NCI-H526 (cell line): ENCODE data around the gene VILL.
A peak's percentile ranks its signal among the peaks of the same experiment; 100 is the strongest.
"Not testable (repeated sequence)": the region's sequence is repeated elsewhere in the genome, so short reads cannot be mapped to it uniquely, and the experiment has no call there.

Source experiments
- DNase-seq, 2 experiments: peaks; one replicate each; lab custom pipeline; 2025; lab: John Stamatoyannopoulos, UW

VILL gene

DNA sequence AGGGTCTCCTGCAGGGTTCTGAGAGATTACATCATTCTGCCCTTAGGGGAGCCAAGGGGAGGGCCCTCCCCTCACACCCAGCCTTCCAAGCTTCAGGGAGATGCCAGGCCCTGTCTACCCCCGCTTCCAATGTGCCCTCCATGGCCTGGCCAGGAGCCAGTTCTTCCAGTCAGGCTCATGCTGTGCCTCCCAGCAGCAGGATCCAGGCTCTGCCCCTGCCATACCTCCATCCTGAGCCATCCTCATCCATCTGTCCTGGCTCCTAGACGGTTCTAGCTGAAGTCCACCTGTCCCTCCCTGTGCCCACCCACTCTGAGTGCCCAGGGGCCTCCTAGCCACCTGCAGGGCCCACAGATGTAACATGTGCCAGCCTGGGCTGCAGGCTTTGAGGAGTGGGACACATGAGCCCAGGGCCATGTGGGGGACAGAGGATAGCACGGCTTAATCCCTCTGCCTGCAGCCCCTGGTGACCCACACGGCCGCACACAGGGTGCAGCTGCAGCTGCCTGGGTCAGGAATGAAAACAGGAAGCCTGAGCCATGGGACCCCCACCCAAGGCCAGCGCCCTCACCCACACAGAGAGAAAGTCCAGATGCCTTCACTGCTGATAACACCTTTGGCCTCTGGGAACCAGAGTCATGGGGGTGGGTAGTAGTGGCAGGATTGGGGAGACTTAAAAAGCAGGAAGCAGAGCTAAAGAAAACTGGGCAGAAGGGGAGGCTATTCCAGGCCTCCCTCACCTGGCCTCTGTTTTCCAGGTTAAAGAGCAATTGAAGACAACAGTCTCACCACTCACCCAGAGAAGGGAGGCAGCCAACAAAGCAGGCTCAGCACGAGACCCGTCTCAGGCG, 27.1 kb downstream of the VILL start:
- DNase-seq, result no peak

- no peak for DNase-seq
These were observed 28.0 kb downstream of the VILL start for GRCh38 chr3:38018296-38019266.

DNA sequence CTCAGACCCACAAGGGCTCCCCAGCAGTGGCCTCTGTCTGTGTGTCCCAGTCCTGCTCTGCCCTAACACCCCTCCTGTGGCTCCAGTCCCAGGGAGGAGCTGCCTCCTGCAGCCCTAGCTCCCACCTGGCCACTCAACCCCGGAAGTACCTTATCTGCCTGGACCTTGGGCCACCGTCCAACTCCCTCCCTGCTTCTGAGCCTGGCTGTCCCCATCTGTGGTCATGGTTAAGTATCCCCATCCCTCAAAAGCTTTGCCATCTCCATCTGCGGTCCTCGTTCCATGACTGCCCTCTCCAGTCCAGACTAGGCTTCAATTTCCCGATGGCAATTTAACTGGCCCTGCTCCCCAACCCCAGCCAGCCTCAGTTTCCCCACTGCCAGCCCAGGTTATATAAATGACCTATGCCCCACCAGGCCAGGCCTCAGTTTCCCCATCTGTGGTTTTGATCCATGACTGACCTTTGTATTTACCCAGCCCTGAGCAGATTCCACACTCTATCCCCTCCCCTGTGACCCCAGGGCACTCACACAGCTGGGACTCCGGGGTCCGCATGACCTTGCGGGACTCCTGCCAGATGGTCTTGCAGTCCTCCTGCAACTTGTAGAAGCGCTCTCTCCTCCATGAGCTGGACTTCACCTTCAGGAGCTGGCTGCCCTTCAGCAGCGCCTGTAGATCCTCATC, 29.2 kb downstream of the VILL start:
- no peak for DNase-seq

GRCh38 chr3:38020342-38020726, 29.7 kb downstream of the VILL start:
- no peak for DNase-seq

DNA sequence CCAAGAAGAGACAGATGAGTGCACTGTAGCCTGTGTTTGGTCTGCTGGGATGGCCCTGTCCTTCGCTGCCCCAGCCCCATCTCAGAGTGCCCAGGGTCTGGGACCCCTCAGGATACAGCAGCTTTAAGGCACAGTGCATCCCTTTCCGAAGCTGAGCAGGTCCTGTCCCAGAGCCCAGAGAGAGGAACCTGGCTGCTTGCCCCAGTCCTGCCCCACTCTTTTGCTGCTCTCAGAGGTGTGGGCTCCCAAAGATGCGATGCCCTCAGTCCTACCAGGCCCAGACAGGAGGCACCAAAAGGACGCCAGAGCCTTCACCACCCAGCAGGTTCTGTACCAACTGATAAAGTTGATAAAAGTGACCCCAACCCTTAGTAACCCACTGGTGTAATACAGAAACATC, 30.6 kb downstream of the VILL start:
- DNase-seq, result no peak

DNA sequence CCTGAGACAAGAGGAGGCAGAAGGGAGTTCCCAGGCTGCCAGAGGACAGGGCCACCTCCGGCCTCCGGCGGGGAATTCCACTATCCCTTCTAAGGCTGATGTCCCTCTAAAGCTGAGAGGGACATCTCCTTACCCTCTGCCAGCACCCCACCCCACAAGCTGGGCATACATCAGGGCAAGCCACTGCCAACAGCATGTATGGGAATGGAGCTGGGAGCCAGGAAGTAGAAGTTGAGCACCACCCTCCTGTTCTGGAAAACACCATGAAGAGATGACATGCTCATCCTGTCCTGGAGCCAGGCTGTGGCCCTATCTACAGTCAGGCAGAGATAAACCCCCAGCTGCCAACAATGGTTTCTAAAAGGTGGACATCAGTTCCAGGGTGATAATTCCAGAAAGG, 31.7 kb downstream of the VILL start:
- no peak for DNase-seq

- DNase-seq, result no peak
These were observed 32.5 kb downstream of the VILL start for GRCh38 chr3:38022896-38023709.

- no peak for DNase-seq
These were observed 36.3 kb downstream of the VILL start for GRCh38 chr3:38026856-38027255.

- DNase-seq, result no peak
These were observed 37.2 kb downstream of the VILL start for GRCh38 chr3:38027466-38028465.

DNA sequence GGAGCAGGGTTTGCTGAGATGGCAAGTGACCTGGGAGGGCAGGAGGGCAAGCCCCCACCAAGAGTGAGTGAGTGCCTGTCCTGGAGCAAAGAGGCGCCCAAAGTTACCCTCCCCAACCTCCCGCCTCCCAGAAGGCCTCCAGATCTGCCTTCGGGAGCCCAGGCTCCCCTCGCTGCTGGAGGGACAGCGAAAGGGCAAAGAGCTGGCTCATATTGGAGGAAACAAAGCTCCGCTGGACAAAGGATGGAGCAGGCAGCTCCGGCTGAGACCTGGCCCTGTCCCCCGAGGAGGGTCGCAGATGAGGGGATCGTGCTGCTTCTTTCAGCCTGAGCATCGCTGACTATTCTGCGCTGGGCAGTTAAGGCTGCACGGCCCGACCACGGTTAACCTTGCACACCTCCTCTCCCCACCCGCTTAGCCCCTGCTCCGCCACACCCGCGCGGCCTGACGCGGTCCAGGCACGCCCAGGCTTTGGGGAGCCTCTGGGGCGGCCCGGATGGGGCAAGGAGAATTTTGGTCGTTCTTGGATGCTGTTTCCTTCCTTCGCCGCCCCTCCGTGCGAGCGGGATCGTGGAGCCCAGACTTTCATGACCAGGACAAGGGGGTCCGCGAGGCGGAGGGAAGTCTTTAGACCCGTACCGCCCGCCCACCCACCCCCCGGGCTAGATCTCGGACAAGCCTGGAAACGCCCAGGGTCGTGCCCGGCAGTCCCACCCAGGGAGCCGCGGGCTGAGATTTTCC, 38.2 kb downstream of the VILL start:
- no peak for DNase-seq

- DNase-seq, result peak in 1 of 2 experiments; percentile 40
These were observed 39.0 kb downstream of the VILL start, which contains the start of gene PLCD1 for GRCh38 chr3:38029400-38030125. TSS of gene PLCD1 (minus strand) at chr3:38029642. CDS start at chr3:38029539, 103 bp downstream.

DNA sequence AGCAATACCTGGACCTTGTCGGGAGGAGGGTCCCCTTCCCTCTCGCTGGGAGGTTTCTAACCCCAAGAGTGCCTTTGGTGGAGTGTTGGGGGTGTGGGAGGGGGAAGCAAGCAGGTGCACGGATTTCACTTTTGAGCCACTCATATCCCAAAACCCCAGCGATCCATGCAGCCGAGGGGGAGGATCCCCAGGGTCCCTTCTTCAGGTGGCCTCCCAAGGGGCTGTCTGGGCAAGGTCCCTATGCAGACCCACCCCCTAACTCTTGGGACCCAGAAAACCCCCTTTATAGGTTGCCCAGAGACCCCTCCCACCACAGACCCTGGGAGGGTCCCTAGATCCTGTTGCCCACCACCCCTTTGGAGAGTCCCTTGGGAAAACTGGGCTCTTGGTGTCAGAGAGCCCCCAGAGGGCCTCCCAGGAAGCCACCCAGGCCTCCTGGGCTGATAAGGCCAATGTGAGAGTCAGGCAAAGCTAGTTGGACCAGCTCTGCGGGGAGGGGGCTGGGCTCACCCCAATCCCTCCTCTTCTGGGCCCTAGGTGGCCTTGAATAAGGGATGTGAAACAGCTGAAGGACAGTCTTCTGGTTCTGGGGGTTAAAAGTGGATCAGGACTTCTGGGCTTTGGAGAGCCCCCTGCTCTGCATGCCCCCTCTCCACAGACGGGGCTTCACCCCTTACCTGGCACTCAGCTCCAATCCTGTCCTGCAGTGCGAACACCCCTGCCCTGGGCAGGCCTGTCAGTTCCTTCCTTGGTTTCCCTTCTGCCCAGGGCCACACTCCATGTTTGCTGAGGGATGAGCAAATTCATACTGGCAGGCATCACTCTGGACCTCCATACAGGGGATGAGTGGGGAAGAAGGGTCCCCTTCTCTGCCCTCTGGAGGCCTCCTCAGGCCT, 39.8 kb downstream of the VILL start:
- no peak for DNase-seq

- DNase-seq, result peak in 1 of 2 experiments; percentile 6
These were observed 40.7 kb downstream of the VILL start for GRCh38 chr3:38031022-38031994.

DNA sequence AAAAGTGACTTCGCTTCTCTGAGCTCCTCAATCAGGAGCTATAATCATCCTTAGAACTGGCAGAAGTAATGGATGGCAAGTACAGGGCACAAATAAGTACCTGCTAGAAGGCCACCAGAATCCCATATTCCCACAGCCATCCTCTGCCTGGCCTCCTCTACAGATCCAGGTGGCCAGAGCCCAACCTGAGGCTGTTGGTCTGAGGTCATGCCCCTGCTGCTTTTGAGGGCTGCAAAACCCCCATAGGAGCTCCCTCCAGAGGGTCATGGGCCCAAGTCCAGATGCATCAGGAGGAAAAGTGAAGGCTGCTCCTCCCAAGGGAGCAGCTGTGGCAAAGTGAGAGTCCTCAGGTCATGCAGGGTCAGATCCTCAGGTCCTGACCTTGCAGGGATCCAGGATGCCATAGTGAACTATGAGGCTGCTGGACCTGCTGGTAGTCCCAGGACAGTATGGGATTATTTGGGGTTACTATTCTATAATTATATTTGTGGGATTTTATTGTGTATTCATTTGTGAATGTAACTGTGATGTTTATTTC, 41.8 kb downstream of the VILL start:
- DNase-seq, result no peak

- DNase-seq, result not testable (repeated sequence)
These were observed 43.0 kb downstream of the VILL start for GRCh38 chr3:38033586-38033985.

DNA sequence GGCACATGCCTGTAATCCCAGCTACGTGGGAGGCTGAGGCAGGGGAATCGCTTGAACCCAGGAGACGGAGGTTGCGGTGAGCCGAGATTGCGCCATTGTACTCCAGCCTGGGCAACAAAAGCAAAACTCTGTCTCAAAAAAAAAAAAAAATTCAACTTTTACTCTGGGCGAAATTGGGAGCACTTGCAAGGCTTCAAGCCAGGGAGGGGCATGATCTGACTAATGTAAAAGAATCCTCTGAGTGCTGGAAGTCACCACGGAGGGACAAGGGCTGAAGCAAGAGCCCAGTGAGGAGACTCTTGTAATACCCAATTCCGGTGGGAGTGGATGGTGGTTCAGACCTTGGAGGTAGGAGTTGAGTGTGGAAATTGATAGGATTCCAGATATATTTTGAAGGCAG, 43.7 kb downstream of the VILL start:
- not testable (repeated sequence) for DNase-seq
